ENCODE data around the gene PTPN1. TPM values are rescaled to one million over a fixed set of nuclear protein-coding genes. Genes with fewer than 3 reads are reported as not detected.

The PTPN1 gene
- total and polyA plus RNA-seq, 2 of the 13 experiments (the other 11 are each of a cell fraction or from before 2014, with no cell fraction given), result 17.7 to 37.2 TPM

- TF ChIP-seq ZBTB37 (CRISPR knock-in tag; IDR thresholded peaks at IDR 0.05) (peak; percentile 59; the same call in 1 of the 2 replicates), REL (CRISPR knock-in tag; conservative IDR thresholded peaks at IDR 0.05) (no peak), ZBTB49 (CRISPR knock-in tag; IDR thresholded peaks at IDR 0.05; ENCODE audit: borderline replicate concordance) (0 out of 2 replicates have a peak, but pooled peaks have one; percentile 71), TFDP2 (CRISPR knock-in tag; IDR thresholded peaks at IDR 0.05) (no peak), ZNF569 (CRISPR knock-in tag; IDR thresholded peaks at IDR 0.05; ENCODE audit: borderline replicate concordance) (0 out of 2 replicates have a peak, but pooled peaks have one; percentile 71), ZNF773 (CRISPR knock-in tag; IDR thresholded peaks at IDR 0.05; ENCODE audit: borderline replicate concordance) (no peak), PHF21A (CRISPR knock-in tag; IDR thresholded peaks at IDR 0.05) (peak; percentile 84), HDAC1 (CRISPR knock-in tag; IDR thresholded peaks at IDR 0.05) (peak; percentile 72; the same call in 1 of the 2 replicates), KDM4B (CRISPR knock-in tag; IDR thresholded peaks at IDR 0.05) (peak; percentile 87; the same call in 1 of the 2 replicates), KLF15 (CRISPR knock-in tag; IDR thresholded peaks at IDR 0.05; ENCODE audit: borderline replicate concordance) (peak; percentile 80; the same call in 1 of the 2 replicates), REST (IDR thresholded peaks at IDR 0.05; ENCODE audit: borderline replicate concordance in 1 of 2, low read depth in 1 of 2, low read length in 2 of 2) (0 out of 4 replicates have a peak, but pooled peaks of 1 of the 2 experiments have one; percentile 12), IRF1 (CRISPR knock-in tag; IDR thresholded peaks at IDR 0.05; ENCODE audit: low read depth) (no peak), ETV5 (CRISPR knock-in tag; IDR thresholded peaks at IDR 0.05; ENCODE audit: borderline replicate concordance) (peak; percentile 51; the same call in 1 of the 2 replicates), BRF2 (CRISPR knock-in tag; IDR thresholded peaks at IDR 0.05) (no peak)
Observed at GRCh38 chr20:50460608-50461267, 49.4 kb upstream of the PTPN1 start (continued).
